ENCODE data around the gene LSM11.

Gene LSM11

GRCh38 chr5:157770665-157771064 lies 27.2 kb downstream of the LSM11 start:
- Histone ChIP-seq H3K4me3 (no peak overlapping the region), H3K36me3 (ENCODE audit: insufficient read depth, low read length) (no peaks in the 10 kb centered on the region), H3K9ac (ENCODE audit: insufficient read length) (no peak overlapping the region), H3K27ac (no peak overlapping the region), H3K9me3 (ENCODE audit: low read depth, low read length) (no peaks in the 10 kb centered on the region)
- no peak for TF ChIP-seq EZH2 (IDR thresholded peaks at IDR 0.05)
- TF ChIP-seq POLR2AphosphoS5 (IDR thresholded peaks at IDR 0.05; ENCODE audit: borderline replicate concordance, low read depth, low read length): no peak
- TF ChIP-seq FOXP2 (optimal IDR thresholded peaks at IDR 0.05; ENCODE audit: control extremely low read depth, extremely low read length, insufficient read depth): no peak
- no peak for DNase-seq (ENCODE audit: low read depth, low spot score)

- DNase-seq (ENCODE audit: low read depth, low spot score): no peak
- no peak overlapping the region for H3K4me3 ChIP-seq
- H3K9me3 ChIP-seq (ENCODE audit: low read depth, low read length): no peaks in the 10 kb centered on the region
- no peak overlapping the region for H3K27ac ChIP-seq
- TF ChIP-seq POLR2AphosphoS5 (IDR thresholded peaks at IDR 0.05; ENCODE audit: borderline replicate concordance, low read depth, low read length) (no peak), FOXP2 (optimal IDR thresholded peaks at IDR 0.05; ENCODE audit: control extremely low read depth, extremely low read length, insufficient read depth) (no peak), EZH2 (IDR thresholded peaks at IDR 0.05) (no peak)
- no peak overlapping the region for H3K9ac ChIP-seq (ENCODE audit: insufficient read length)
- H3K36me3 ChIP-seq (ENCODE audit: insufficient read depth, low read length): no peaks in the 10 kb centered on the region
Observed at GRCh38 chr5:157772127-157772526, 28.6 kb downstream of the LSM11 start.

GRCh38 chr5:157778121-157778805 lies 34.8 kb downstream of the LSM11 start:
- H3K9ac ChIP-seq (ENCODE audit: insufficient read length): no peak overlapping the region
- no peaks in the 10 kb centered on the region for H3K9me3 ChIP-seq (ENCODE audit: low read depth, low read length)
- no peaks in the 10 kb centered on the region for H3K36me3 ChIP-seq (ENCODE audit: insufficient read depth, low read length)
- H3K27ac ChIP-seq: no peak overlapping the region
- no peak for DNase-seq (ENCODE audit: low read depth, low spot score)
- TF ChIP-seq FOXP2 (optimal IDR thresholded peaks at IDR 0.05; ENCODE audit: control extremely low read depth, extremely low read length, insufficient read depth): no peak
- TF ChIP-seq POLR2AphosphoS5 (IDR thresholded peaks at IDR 0.05; ENCODE audit: borderline replicate concordance, low read depth, low read length): no peak
- TF ChIP-seq EZH2 (IDR thresholded peaks at IDR 0.05): no peak
- H3K4me3 ChIP-seq: no peak overlapping the region

GRCh38 chr5:157779221-157779620 lies 35.7 kb downstream of the LSM11 start:
- H3K4me3 ChIP-seq: no peak overlapping the region
- DNase-seq (ENCODE audit: low read depth, low spot score): no peak
- H3K36me3 ChIP-seq (ENCODE audit: insufficient read depth, low read length): peaks cover 2% of the 10 kb centered on the region; the same call in 1 of the 2 replicates
- H3K9ac ChIP-seq (ENCODE audit: insufficient read length): no peak overlapping the region
- H3K9me3 ChIP-seq (ENCODE audit: low read depth, low read length): no peaks in the 10 kb centered on the region
- TF ChIP-seq FOXP2 (optimal IDR thresholded peaks at IDR 0.05; ENCODE audit: control extremely low read depth, extremely low read length, insufficient read depth) (no peak), EZH2 (IDR thresholded peaks at IDR 0.05) (no peak), POLR2AphosphoS5 (IDR thresholded peaks at IDR 0.05; ENCODE audit: borderline replicate concordance, low read depth, low read length) (no peak)
- no peak overlapping the region for H3K27ac ChIP-seq

GRCh38 chr5:157785801-157786200 lies 42.3 kb downstream of the LSM11 start:
- no peak for DNase-seq (ENCODE audit: low read depth, low spot score)
- H3K4me3 ChIP-seq: no peak overlapping the region
- H3K9me3 ChIP-seq (ENCODE audit: low read depth, low read length): no peaks in the 10 kb centered on the region
- no peak overlapping the region for H3K27ac ChIP-seq
- no peak overlapping the region for H3K9ac ChIP-seq (ENCODE audit: insufficient read length)
- TF ChIP-seq FOXP2 (optimal IDR thresholded peaks at IDR 0.05; ENCODE audit: control extremely low read depth, extremely low read length, insufficient read depth) (no peak), POLR2AphosphoS5 (IDR thresholded peaks at IDR 0.05; ENCODE audit: borderline replicate concordance, low read depth, low read length) (no peak), EZH2 (IDR thresholded peaks at IDR 0.05) (no peak)
- H3K36me3 ChIP-seq (ENCODE audit: insufficient read depth, low read length): peaks cover 59% of the 10 kb centered on the region

- peaks cover 76% of the 10 kb centered on the region for H3K36me3 ChIP-seq (ENCODE audit: insufficient read depth, low read length)
- TF ChIP-seq EZH2 (IDR thresholded peaks at IDR 0.05) (no peak), FOXP2 (optimal IDR thresholded peaks at IDR 0.05; ENCODE audit: control extremely low read depth, extremely low read length, insufficient read depth) (no peak), POLR2AphosphoS5 (IDR thresholded peaks at IDR 0.05; ENCODE audit: borderline replicate concordance, low read depth, low read length) (no peak)
Observed at GRCh38 chr5:157793301-157793700, 49.8 kb downstream of the LSM11 start.

GRCh38 chr5:157799578-157799977 lies 56.1 kb downstream of the LSM11 start:
- Histone ChIP-seq H3K4me3 (no peak overlapping the region), H3K36me3 (ENCODE audit: insufficient read depth, low read length) (peaks cover 55% of the 10 kb centered on the region), H3K9me3 (ENCODE audit: low read depth, low read length) (no peaks in the 10 kb centered on the region), H3K27ac (no peak overlapping the region), H3K9ac (ENCODE audit: insufficient read length) (no peak overlapping the region)
- no peak for TF ChIP-seq POLR2AphosphoS5 (IDR thresholded peaks at IDR 0.05; ENCODE audit: borderline replicate concordance, low read depth, low read length)
- TF ChIP-seq FOXP2 (optimal IDR thresholded peaks at IDR 0.05; ENCODE audit: control extremely low read depth, extremely low read length, insufficient read depth): no peak
- no peak for TF ChIP-seq EZH2 (IDR thresholded peaks at IDR 0.05)
- DNase-seq (ENCODE audit: low read depth, low spot score): no peak

More at GRCh38 chr5:157793301-157793700, 49.8 kb downstream of the LSM11 start:
- Histone ChIP-seq H3K4me3 (no peak overlapping the region), H3K9me3 (ENCODE audit: low read depth, low read length) (no peaks in the 10 kb centered on the region), H3K27ac (peak overlapping the region; percentile 20; the same call in 1 of the 2 replicates), H3K9ac (ENCODE audit: insufficient read length) (no peak overlapping the region)
- no peak for DNase-seq (ENCODE audit: low read depth, low spot score)

- Histone ChIP-seq H3K4me3 (no peak overlapping the region), H3K27ac (no peak overlapping the region), H3K36me3 (ENCODE audit: insufficient read depth, low read length) (peaks cover 55% of the 10 kb centered on the region), H3K9me3 (ENCODE audit: low read depth, low read length) (no peaks in the 10 kb centered on the region), H3K9ac (ENCODE audit: insufficient read length) (no peak overlapping the region)
- TF ChIP-seq POLR2AphosphoS5 (IDR thresholded peaks at IDR 0.05; ENCODE audit: borderline replicate concordance, low read depth, low read length) (no peak), FOXP2 (optimal IDR thresholded peaks at IDR 0.05; ENCODE audit: control extremely low read depth, extremely low read length, insufficient read depth) (no peak), EZH2 (IDR thresholded peaks at IDR 0.05) (no peak)
- DNase-seq (ENCODE audit: low read depth, low spot score): no peak
Observed at GRCh38 chr5:157800137-157800536, 56.6 kb downstream of the LSM11 start.
